GM18511 (cell line): Measurements from ENCODE around the gene CDC42BPA.
A peak's percentile ranks its signal among the peaks of the same experiment; 100 is the strongest.

Experiments
- ATAC-seq: cut with Tn5 transposase; IDR thresholded peaks from one replicate; pipeline ENCODE4 v1.9.1; 2021; ENCODE audit warnings: mild to moderate bottlenecking, moderate library complexity; ENCODE audit not compliant: unreplicated experiment

The CDC42BPA gene

GRCh38 chr1:227335242-227336020 is 17.1 kb upstream of the CDC42BPA start:
- ATAC-seq: no peak

- no peak for ATAC-seq
These were observed 15.1 kb upstream of the CDC42BPA start for GRCh38 chr1:227333423-227333822.

GRCh38 chr1:227330279-227331076 is 12.2 kb upstream of the CDC42BPA start:
- no peak for ATAC-seq

GRCh38 chr1:227328405-227329019 is 10.2 kb upstream of the CDC42BPA start:
- no peak for ATAC-seq

GRCh38 chr1:227325156-227325555 is 6.9 kb upstream of the CDC42BPA start:
- no peak for ATAC-seq

- ATAC-seq: no peak
These were observed 5.6 kb upstream of the CDC42BPA start for GRCh38 chr1:227323967-227324268.

GRCh38 chr1:227323171-227323966 is 5.1 kb upstream of the CDC42BPA start:
- no peak for ATAC-seq

- no peak for ATAC-seq
These were observed 4.1 kb upstream of the CDC42BPA start for GRCh38 chr1:227322376-227322775.

- ATAC-seq: peak; percentile 41
These were observed 2.7 kb upstream of the CDC42BPA start for GRCh38 chr1:227321035-227321434.

GRCh38 chr1:227320476-227320875 is 2.2 kb upstream of the CDC42BPA start:
- ATAC-seq: no peak

- no peak for ATAC-seq
These were observed 738 bp upstream of the CDC42BPA start for GRCh38 chr1:227318853-227319607.

GRCh38 chr1:227317523-227318015 is 723 bp downstream of the CDC42BPA start:
- no peak for ATAC-seq

- no peak for ATAC-seq
These were observed 1.3 kb downstream of the CDC42BPA start for GRCh38 chr1:227317011-227317451.

- no peak for ATAC-seq
These were observed 1.8 kb downstream of the CDC42BPA start for GRCh38 chr1:227316456-227316855.

GRCh38 chr1:227315629-227316346 is 2.5 kb downstream of the CDC42BPA start:
- ATAC-seq: no peak

- ATAC-seq: no peak
These were observed 4.1 kb downstream of the CDC42BPA start for GRCh38 chr1:227314014-227314848.

GRCh38 chr1:227312361-227313025 is 5.8 kb downstream of the CDC42BPA start:
- no peak for ATAC-seq

- no peak for ATAC-seq
These were observed 6.8 kb downstream of the CDC42BPA start for GRCh38 chr1:227311389-227312001.
